GM21717 (cell line): ENCODE data around the gene TUBGCP2.

Experiments
- ATAC-seq: cut with Tn5 transposase; IDR thresholded peaks from one replicate; pipeline ENCODE4 v1.9.1; 2021; ENCODE audit warnings: mild to moderate bottlenecking, moderate library complexity; ENCODE audit not compliant: unreplicated experiment

Gene TUBGCP2

GRCh38 chr10:133252223-133252552 lies 56.5 kb downstream of the TUBGCP2 start:
- ATAC-seq, result no peak

- no peak for ATAC-seq
These were observed 57.1 kb downstream of the TUBGCP2 start for GRCh38 chr10:133251388-133252222.

- no peak for ATAC-seq
These were observed 58.5 kb downstream of the TUBGCP2 start for GRCh38 chr10:133249975-133250754.

- ATAC-seq, result no peak
These were observed 59.4 kb downstream of the TUBGCP2 start for GRCh38 chr10:133249094-133249780.

- ATAC-seq, result no peak
These were observed 60.3 kb downstream of the TUBGCP2 start for GRCh38 chr10:133248334-133248715.

GRCh38 chr10:133247681-133248333 lies 60.9 kb downstream of the TUBGCP2 start:
- no peak for ATAC-seq

GRCh38 chr10:133246236-133246626 lies 62.4 kb downstream of the TUBGCP2 start:
- ATAC-seq, result no peak

GRCh38 chr10:133245439-133246235 lies 63.0 kb downstream of the TUBGCP2 start:
- ATAC-seq, result no peak

GRCh38 chr10:133243593-133243992 lies 65.1 kb downstream of the TUBGCP2 start:
- ATAC-seq, result no peak

- no peak for ATAC-seq
These were observed 65.9 kb downstream of the TUBGCP2 start for GRCh38 chr10:133242611-133243356.

- no peak for ATAC-seq
These were observed 67.0 kb downstream of the TUBGCP2 start for GRCh38 chr10:133241501-133242205.

- no peak for ATAC-seq
These were observed 68.7 kb downstream of the TUBGCP2 start for GRCh38 chr10:133239990-133240389.

GRCh38 chr10:133238466-133238804 lies 70.2 kb downstream of the TUBGCP2 start:
- no peak for ATAC-seq

- ATAC-seq, result no peak
These were observed 70.8 kb downstream of the TUBGCP2 start, which contains the start of gene VENTX for GRCh38 chr10:133237588-133238465. Gene VENTX, plus strand, starts transcription at chr10:133237855. Its CDS starts 60 bp downstream, at chr10:133237915.

GRCh38 chr10:133237241-133237587 lies 71.5 kb downstream of the TUBGCP2 start:
- no peak for ATAC-seq

- ATAC-seq, result no peak
These were observed 72.1 kb downstream of the TUBGCP2 start for GRCh38 chr10:133236401-133237240.

GRCh38 chr10:133235932-133236331 lies 72.7 kb downstream of the TUBGCP2 start:
- no peak for ATAC-seq
